Measurements from ENCODE around the gene DCLK2. TPM values are rescaled to one million over a fixed set of nuclear protein-coding genes. Genes with fewer than 3 reads are reported as not detected.

DCLK2 gene
- total and polyA plus RNA-seq, 5 donors, result 7.3 to 15.3 (median 13.1) TPM

GRCh38 chr4:150047546-150047945, 30.7 kb upstream of the DCLK2 start:
- no peak for DNase-seq
- H3K27me3 ChIP-seq (ENCODE audit: control insufficient read depth, insufficient read depth), result no peaks in the 10 kb centered on the region
- H3K9me3 ChIP-seq (ENCODE audit: control insufficient read depth, low read length), result no peaks in the 10 kb centered on the region
- intact Hi-C loops (cut with DNase I), result no loop called here
- H3K4me3 ChIP-seq (ENCODE audit: low read length), result no peak overlapping the region
- ATAC-seq, result no peak
- H3K27ac ChIP-seq (ENCODE audit: low read length), result no peak overlapping the region
- H3K4me1 ChIP-seq (ENCODE audit: control insufficient read depth, insufficient read depth, low read length), result no peaks in the 10 kb centered on the region

DNA sequence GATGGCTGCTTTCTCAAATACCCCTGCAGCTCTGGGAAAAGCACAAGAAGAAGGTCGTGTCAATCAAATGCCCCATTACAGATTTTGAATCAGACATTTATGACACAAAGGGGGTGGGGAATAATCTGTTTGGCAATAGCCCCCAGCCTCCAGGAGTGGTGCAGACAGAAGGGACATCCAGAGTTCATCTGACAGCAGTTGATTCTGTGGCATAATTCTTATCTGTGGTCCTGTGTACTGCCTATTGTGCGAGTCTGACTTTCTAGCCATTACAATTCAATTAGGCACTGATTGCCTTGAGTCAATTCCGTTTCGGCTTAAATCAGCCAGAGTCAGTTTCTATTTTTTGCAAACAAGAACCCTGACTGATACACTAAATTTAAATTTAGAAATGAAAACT, 28.6 kb upstream of the DCLK2 start:
- Histone ChIP-seq H3K9me3 (ENCODE audit: control insufficient read depth, low read length) (no peaks in the 10 kb centered on the region), H3K4me1 (ENCODE audit: control insufficient read depth, insufficient read depth, low read length) (no peaks in the 10 kb centered on the region), H3K27me3 (ENCODE audit: control insufficient read depth, insufficient read depth) (no peaks in the 10 kb centered on the region), H3K27ac (ENCODE audit: low read length) (no peak overlapping the region), H3K4me3 (ENCODE audit: low read length) (no peak overlapping the region)
- DNase-seq, result no peak
- 71% methylated on average over 4 of the region's 4 CpGs for WGBS
- ATAC-seq, result no peak
- intact Hi-C loops (cut with DNase I), result no loop called here

DNA sequence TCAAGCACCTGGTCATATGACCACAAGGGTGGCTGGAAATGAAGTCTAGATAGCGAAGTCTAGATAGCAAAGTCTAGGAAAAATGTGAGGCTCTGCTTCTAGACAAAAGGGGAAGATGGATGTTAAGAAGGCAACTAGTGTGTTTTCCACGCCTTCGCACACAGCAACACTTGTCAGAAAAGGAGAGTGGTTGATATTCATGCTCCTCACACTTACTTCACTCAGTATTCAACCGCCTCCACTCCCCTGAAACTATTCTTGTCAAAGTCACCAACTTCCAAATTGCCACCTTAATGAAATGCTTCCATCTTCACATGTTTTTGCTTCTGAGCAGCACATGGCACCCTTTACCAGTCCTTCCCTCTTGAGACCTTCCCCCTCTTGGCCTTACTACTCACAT, 27.7 kb upstream of the DCLK2 start:
- ATAC-seq (no peak), DNase-seq (no peak)
- intact Hi-C loops (cut with DNase I), result no loop called here
- 97% methylated on average over 4 of the region's 4 CpGs for WGBS
- Histone ChIP-seq H3K4me3 (ENCODE audit: low read length) (no peak overlapping the region), H3K9me3 (ENCODE audit: control insufficient read depth, low read length) (no peaks in the 10 kb centered on the region), H3K4me1 (ENCODE audit: control insufficient read depth, insufficient read depth, low read length) (no peaks in the 10 kb centered on the region), H3K27me3 (ENCODE audit: control insufficient read depth, insufficient read depth) (no peaks in the 10 kb centered on the region), H3K27ac (ENCODE audit: low read length) (no peak overlapping the region)

DNA sequence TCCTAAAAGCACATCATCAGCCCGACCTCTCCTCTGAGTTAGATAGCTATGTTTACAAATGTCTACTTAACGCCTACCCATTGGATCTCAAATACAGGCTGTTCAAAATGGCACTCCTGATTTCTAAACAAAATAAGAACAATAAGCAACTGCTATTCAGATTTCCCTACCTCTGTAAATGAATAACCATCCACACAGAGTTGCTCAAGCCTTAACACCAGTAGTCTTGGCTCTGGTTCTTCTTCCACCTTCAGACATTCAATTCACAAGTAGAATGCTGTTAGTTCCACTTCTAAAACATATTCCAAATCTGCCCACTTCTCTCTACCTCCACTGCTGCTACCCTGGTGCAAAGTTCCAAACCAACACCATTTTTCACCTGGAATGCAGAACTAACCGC, 27.1 kb upstream of the DCLK2 start:
- DNase-seq (no peak), ATAC-seq (no peak)
- Histone ChIP-seq H3K4me3 (ENCODE audit: low read length) (no peak overlapping the region), H3K27me3 (ENCODE audit: control insufficient read depth, insufficient read depth) (no peaks in the 10 kb centered on the region), H3K4me1 (ENCODE audit: control insufficient read depth, insufficient read depth, low read length) (no peaks in the 10 kb centered on the region), H3K27ac (ENCODE audit: low read length) (no peak overlapping the region), H3K9me3 (ENCODE audit: control insufficient read depth, low read length) (no peaks in the 10 kb centered on the region)
- WGBS, result 90% methylated on average over 3 of the region's 3 CpGs
- intact Hi-C loops (cut with DNase I), result no loop called here

DNA sequence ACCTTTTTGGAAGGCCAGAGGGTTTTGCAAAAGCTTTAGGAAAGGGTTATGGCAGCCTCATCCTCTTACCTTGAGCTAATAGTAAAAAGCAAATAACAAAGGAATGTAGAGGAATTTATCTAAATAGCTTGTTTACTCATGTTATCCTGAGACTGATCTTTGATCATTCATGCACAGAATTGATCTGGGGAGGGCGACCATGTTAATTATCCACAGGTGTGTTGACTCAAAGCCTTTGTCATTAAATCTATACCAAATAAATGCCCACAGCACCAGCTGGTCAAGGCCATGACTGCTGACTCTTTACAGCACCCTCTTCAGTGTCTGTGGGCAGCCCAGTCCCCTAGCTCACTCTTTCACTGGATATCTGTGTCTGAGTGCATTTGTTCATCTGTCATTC, 22.8 kb upstream of the DCLK2 start:
- no peak overlapping the region for H3K27ac ChIP-seq (ENCODE audit: low read length)
- DNase-seq, result no peak
- WGBS, result 98% methylated on average over 1 of the region's 1 CpG
- ATAC-seq, result no peak
- H3K9me3 ChIP-seq (ENCODE audit: control insufficient read depth, low read length), result no peaks in the 10 kb centered on the region
- H3K4me1 ChIP-seq (ENCODE audit: control insufficient read depth, insufficient read depth, low read length), result no peaks in the 10 kb centered on the region
- intact Hi-C loops (cut with DNase I), result no loop called here
- H3K27me3 ChIP-seq (ENCODE audit: control insufficient read depth, insufficient read depth), result no peaks in the 10 kb centered on the region
- H3K4me3 ChIP-seq (ENCODE audit: low read length), result no peak overlapping the region

DNA sequence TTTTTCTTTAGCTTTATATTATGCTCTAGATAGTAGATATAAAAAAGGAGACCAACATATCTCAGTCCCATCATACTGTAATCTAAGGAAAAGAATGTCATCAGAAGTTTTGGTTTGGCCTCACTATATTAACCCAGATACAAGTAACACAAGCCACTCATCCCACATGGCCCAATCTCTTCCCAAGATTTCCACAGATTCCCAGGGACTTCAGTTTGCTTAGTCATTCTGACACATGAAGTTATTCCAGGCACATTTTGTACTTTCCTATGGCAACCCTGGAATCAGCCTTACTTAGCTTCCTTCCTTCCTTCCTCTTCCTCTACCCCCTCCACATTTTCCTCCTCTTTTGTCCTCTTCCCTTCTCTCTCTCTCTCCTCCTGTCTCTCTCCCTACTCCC, 21.7 kb upstream of the DCLK2 start:
- intact Hi-C loops (cut with DNase I), result no loop called here
- Histone ChIP-seq H3K4me3 (ENCODE audit: low read length) (no peak overlapping the region), H3K27me3 (ENCODE audit: control insufficient read depth, insufficient read depth) (no peaks in the 10 kb centered on the region), H3K27ac (ENCODE audit: low read length) (no peak overlapping the region), H3K4me1 (ENCODE audit: control insufficient read depth, insufficient read depth, low read length) (no peaks in the 10 kb centered on the region), H3K9me3 (ENCODE audit: control insufficient read depth, low read length) (no peaks in the 10 kb centered on the region)
- no peak for DNase-seq
- no peak for ATAC-seq

DNA sequence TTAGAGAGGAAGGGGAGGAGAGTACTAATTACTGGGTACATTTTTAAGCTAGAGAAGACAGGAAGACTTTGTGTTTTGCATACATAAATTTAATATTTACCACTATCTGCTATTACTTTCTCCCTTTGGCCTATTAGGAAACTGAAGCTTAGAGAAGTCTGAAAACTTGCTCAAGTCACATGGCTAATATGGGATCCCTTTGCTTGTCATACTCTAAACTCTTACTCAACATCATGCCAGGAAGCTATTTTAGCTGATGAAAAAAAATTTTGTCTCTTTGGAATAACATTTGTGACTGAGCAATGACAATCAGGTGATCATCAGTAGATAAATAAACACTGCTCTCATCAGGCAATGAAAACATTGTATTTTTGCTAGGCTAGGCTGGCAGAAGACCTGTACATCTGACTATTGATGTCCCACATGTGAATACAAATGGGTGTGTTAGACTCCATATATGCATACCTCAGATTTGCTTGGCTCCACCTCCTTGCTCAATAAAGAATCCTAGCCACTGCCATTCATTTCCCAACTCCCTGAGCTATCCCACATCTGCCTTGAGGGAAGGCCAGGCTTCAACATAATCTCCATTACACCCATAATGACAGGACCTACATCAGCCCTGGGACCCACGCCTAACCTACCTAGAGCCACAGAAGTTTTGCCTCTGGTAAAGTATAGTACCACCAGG, 17.0 kb upstream of the DCLK2 start:
- H3K27me3 ChIP-seq (ENCODE audit: control insufficient read depth, insufficient read depth), result no peaks in the 10 kb centered on the region
- H3K4me3 ChIP-seq (ENCODE audit: low read length), result no peak overlapping the region
- no peak overlapping the region for H3K27ac ChIP-seq (ENCODE audit: low read length)
- H3K4me1 ChIP-seq (ENCODE audit: control insufficient read depth, insufficient read depth, low read length), result no peaks in the 10 kb centered on the region
- DNase-seq, result no peak
- no peak for ATAC-seq
- 99% methylated on average over 1 of the region's 1 CpG for WGBS
- intact Hi-C loops (cut with DNase I), result no loop called here
- no peaks in the 10 kb centered on the region for H3K9me3 ChIP-seq (ENCODE audit: control insufficient read depth, low read length)

DNA sequence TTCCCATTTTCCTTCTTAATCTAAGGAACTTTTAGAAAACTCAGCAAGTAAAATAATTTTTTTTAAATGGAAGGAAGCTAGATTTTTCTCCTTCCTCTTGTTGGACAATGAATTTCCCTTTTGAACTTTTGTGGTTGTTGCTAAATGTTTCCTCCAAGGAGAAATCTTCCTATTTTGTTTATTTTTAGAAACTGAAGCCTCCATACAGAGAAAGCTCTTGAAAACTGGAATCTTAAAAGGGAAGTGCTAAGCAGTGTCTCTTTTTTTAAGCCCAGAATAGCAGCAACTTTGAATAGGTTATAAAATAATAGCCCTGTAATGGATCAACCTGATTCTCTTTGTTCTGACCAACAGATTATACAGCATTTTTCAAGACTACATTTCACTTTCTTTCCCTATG, 15.1 kb upstream of the DCLK2 start:
- intact Hi-C loops (cut with DNase I), result no loop called here
- no peaks in the 10 kb centered on the region for H3K27me3 ChIP-seq (ENCODE audit: control insufficient read depth, insufficient read depth)
- no peak overlapping the region for H3K4me3 ChIP-seq (ENCODE audit: low read length)
- H3K27ac ChIP-seq (ENCODE audit: low read length), result no peak overlapping the region
- H3K4me1 ChIP-seq (ENCODE audit: control insufficient read depth, insufficient read depth, low read length), result no peaks in the 10 kb centered on the region
- no peaks in the 10 kb centered on the region for H3K9me3 ChIP-seq (ENCODE audit: control insufficient read depth, low read length)
- ATAC-seq, result no peak
- DNase-seq, result no peak

GRCh38 chr4:150065740-150066139, 12.5 kb upstream of the DCLK2 start:
- no peaks in the 10 kb centered on the region for H3K4me1 ChIP-seq (ENCODE audit: control insufficient read depth, insufficient read depth, low read length)

DNA sequence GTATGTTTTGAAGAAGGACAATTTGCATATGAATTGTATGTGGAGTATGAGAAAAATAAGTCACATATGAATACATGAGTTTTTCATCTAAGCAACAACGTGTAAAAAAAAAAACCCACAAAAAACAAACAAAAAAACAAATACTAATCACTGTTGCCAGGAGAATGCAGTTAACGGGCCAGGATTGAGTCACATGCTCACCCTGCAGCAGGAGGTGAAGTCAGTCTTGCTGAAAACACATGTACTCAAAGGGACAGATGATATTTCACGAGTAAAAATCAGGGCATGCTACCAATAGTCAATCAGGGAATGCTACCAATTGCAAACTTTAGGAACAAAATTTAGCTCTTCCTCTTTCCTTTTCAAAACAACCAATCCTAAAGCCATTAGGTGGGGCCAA, 10.4 kb upstream of the DCLK2 start:
- no peak overlapping the region for H3K4me3 ChIP-seq (ENCODE audit: low read length)
- H3K9me3 ChIP-seq (ENCODE audit: control insufficient read depth, low read length), result no peaks in the 10 kb centered on the region
- DNase-seq, result no peak
- no peak for ATAC-seq
- no peak overlapping the region for H3K27ac ChIP-seq (ENCODE audit: low read length)
- H3K4me1 ChIP-seq (ENCODE audit: control insufficient read depth, insufficient read depth, low read length), result no peaks in the 10 kb centered on the region
- 48% methylated on average over 3 of the region's 3 CpGs for WGBS
- intact Hi-C loops (cut with DNase I), result no loop called here
- H3K27me3 ChIP-seq (ENCODE audit: control insufficient read depth, insufficient read depth), result no peaks in the 10 kb centered on the region

More at GRCh38 chr4:150065740-150066139, 12.5 kb upstream of the DCLK2 start:
- no peak overlapping the region for H3K27ac ChIP-seq (ENCODE audit: low read length)
- no peaks in the 10 kb centered on the region for H3K9me3 ChIP-seq (ENCODE audit: control insufficient read depth, low read length)
- intact Hi-C loops (cut with DNase I), result no loop called here
- no peaks in the 10 kb centered on the region for H3K27me3 ChIP-seq (ENCODE audit: control insufficient read depth, insufficient read depth)
- ATAC-seq, result no peak
- no peak for DNase-seq
- WGBS, result 95% methylated on average over 6 of the region's 6 CpGs
- no peak overlapping the region for H3K4me3 ChIP-seq (ENCODE audit: low read length)

DNA sequence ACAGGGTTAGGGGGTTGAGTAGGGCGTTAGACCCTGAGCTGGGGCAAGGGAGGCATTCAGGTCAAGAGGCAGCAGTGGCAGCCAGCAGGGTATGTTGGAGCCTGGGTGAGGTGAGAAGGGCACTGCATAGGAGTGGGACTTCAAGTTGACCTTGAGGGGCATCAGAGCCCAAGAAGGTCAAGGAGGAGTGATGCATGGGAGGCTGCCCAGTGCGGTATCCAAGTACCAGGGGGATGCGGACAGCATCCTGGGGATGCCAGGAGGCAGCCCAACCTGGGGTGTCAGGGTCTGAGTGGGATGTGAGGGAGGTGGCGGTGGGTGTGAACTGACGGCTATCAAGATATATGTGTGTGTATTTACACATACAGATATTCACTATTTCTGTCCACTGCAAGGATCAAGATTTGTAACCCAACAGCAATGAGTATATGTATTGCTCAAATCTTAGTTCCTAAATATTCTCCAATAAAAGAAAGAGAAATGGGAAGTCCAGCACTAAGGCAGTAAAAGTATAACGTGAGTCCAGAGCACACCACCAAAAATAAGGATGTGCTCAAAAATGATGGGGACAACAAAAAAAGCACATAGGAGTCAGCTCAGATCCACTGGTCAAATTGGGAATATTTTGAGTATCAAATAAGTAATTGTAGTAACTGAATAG, 9.8 kb upstream of the DCLK2 start:
- Histone ChIP-seq H3K27me3 (ENCODE audit: control insufficient read depth, insufficient read depth) (no peaks in the 10 kb centered on the region), H3K4me3 (ENCODE audit: low read length) (no peak overlapping the region), H3K27ac (ENCODE audit: low read length) (no peak overlapping the region), H3K9me3 (ENCODE audit: control insufficient read depth, low read length) (no peaks in the 10 kb centered on the region), H3K4me1 (ENCODE audit: control insufficient read depth, insufficient read depth, low read length) (no peaks in the 10 kb centered on the region)
- WGBS, result 77% methylated on average over 6 of the region's 6 CpGs
- no peak for DNase-seq
- no peak for ATAC-seq
- intact Hi-C loops (cut with DNase I), result no loop called here

GRCh38 chr4:150069353-150069752, 8.9 kb upstream of the DCLK2 start:
- intact Hi-C loops (cut with DNase I), result no loop called here
- ATAC-seq, result no peak
- Histone ChIP-seq H3K4me1 (ENCODE audit: control insufficient read depth, insufficient read depth, low read length) (no peaks in the 10 kb centered on the region), H3K4me3 (ENCODE audit: low read length) (no peak overlapping the region), H3K9me3 (ENCODE audit: control insufficient read depth, low read length) (no peaks in the 10 kb centered on the region), H3K27me3 (ENCODE audit: control insufficient read depth, insufficient read depth) (no peaks in the 10 kb centered on the region), H3K27ac (ENCODE audit: low read length) (no peak overlapping the region)
- DNase-seq, result no peak
- WGBS, result 2% methylated on average over 1 of the region's 1 CpG
